Lower lobe of right lung (tissue), 2 donors: ENCODE measurements around the gene AUTS2. TPM values are rescaled to one million over a fixed set of nuclear protein-coding genes. Genes with fewer than 3 reads are reported as not detected.
A peak's percentile ranks its signal among the peaks of the same experiment; 100 is the strongest.

Experiments used
- ATAC-seq, 2 donors: fragments of 200-7000 bp; cut with Tn5 transposase; one replicate each; pipeline ENCODE4 v1.9.1; 2020 to 2022; ENCODE audit warnings: mild to moderate bottlenecking in 2 of 2, moderate library complexity in 2 of 2
- DNase-seq: peaks from one replicate; pipeline ENCODE4 v3.0.0-alpha.2; 2020
- H3K27ac ChIP-seq: fragments of 200-600 bp; one replicate; pipeline ENCODE4 v1.8.0; 2022
- H3K27me3 ChIP-seq: fragments of 200-600 bp; one replicate; pipeline ENCODE4 v1.8.0; 2022; ENCODE audit warnings: low read depth
- H3K36me3 ChIP-seq: fragments of 200-600 bp; one replicate; pipeline ENCODE4 v1.8.0; 2022; ENCODE audit warnings: mild to moderate bottlenecking
- H3K4me1 ChIP-seq: fragments of 200-600 bp; one replicate; pipeline ENCODE4 v1.8.0; 2022
- H3K4me3 ChIP-seq: fragments of 200-600 bp; one replicate; pipeline ENCODE4 v1.8.0; 2022; ENCODE audit warnings: mild to moderate bottlenecking
- H3K9me3 ChIP-seq: fragments of 200-600 bp; one replicate; pipeline ENCODE4 v1.8.0; 2022
- intact Hi-C: fragments of 100-400 bp; cut with DNase I; formaldehyde crosslinking; loops from one replicate; pipeline ENCODE4 v1.11.0; 2022
- total RNA-seq: library from RNA; stranded (reverse); fragmentation: NEBNext Ultra II Directional; extraction: Animal tissue kit (Norgen Biotek cat#: 25700); gene quantifications from one replicate; pipeline ENCODE4 v1.2.1, GENCODE V29; 2021
- TF ChIP-seq, protein P1 (sequence below): fragments of 200-600 bp; IDR thresholded peaks from one replicate; pipeline ENCODE4 v1.8.0; 2022; ENCODE audit warnings: antibody characterized with exemption, mild to moderate bottlenecking
- donor health status: DM: no; HTN: yes; CAD: no; lungs with severe emphysema.

Gene AUTS2
- total RNA-seq, 1 donor from 2014 or later: 45.7 TPM

DNA sequence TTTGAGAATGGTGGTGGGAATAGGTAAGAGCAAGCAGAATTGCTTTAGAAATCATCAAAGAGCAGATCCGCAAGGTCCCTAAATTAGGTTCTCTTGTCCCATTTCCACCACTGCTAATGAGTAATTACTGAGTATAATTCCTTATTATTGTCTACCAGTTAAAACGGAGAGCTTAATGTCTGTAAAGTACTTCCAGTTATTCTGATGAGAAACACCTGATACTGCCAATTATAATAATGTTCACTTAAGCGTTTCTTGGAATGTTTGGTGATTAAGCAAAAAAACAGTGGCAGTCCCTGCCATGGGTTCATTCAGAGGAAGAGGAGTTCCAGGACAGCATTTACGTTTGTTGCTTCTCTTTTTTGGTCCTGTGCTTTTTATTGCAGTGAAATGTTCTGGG, 1175.1 kb downstream of the AUTS2 start:
- TF ChIP-seq, protein P1, sequence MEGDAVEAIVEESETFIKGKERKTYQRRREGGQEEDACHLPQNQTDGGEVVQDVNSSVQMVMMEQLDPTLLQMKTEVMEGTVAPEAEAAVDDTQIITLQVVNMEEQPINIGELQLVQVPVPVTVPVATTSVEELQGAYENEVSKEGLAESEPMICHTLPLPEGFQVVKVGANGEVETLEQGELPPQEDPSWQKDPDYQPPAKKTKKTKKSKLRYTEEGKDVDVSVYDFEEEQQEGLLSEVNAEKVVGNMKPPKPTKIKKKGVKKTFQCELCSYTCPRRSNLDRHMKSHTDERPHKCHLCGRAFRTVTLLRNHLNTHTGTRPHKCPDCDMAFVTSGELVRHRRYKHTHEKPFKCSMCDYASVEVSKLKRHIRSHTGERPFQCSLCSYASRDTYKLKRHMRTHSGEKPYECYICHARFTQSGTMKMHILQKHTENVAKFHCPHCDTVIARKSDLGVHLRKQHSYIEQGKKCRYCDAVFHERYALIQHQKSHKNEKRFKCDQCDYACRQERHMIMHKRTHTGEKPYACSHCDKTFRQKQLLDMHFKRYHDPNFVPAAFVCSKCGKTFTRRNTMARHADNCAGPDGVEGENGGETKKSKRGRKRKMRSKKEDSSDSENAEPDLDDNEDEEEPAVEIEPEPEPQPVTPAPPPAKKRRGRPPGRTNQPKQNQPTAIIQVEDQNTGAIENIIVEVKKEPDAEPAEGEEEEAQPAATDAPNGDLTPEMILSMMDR: no peak
- no peak overlapping the region for H3K27ac ChIP-seq
- H3K9me3 ChIP-seq: no peaks in the 10 kb centered on the region
- intact Hi-C loops: no loop called here
- H3K4me1 ChIP-seq: no peaks in the 10 kb centered on the region
- ATAC-seq (no peak), DNase-seq (no peak)
- H3K36me3 ChIP-seq: peaks cover 50% of the 10 kb centered on the region
- no peak overlapping the region for H3K4me3 ChIP-seq
- no peaks in the 10 kb centered on the region for H3K27me3 ChIP-seq

DNA sequence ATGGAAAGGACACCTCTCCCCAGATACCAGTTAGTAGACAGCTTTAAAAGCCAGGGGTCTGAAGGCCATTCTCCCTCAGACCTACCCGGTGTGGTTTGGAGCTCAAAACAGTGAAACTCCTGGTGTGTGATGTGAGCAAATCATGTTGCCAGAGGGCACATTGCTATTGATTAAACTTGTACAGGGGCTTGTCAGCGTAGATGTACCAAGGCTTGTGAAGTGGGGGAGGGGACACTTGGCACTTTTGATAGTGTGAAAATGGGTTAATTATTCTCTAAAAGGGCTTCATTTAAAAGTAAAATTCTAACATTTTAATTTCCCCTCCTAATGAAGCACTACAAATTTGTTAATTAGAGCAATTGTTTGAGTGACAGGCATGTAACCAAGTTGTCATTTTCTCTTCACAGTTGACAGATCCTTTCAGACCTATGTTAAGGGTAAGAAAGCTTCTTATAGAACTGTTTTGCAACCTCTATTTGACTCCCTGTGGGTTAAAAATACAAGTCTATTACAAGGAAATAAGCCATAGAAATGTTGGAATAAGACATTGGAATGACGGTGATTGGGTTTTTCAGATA, 1176.8 kb downstream of the AUTS2 start:
- ATAC-seq (no peak), DNase-seq (no peak)
- no peaks in the 10 kb centered on the region for H3K4me1 ChIP-seq
- H3K4me3 ChIP-seq: no peak overlapping the region
- H3K36me3 ChIP-seq: peaks cover 66% of the 10 kb centered on the region
- no peaks in the 10 kb centered on the region for H3K9me3 ChIP-seq
- intact Hi-C loops: no loop called here
- TF ChIP-seq, protein P1: no peak
- H3K27me3 ChIP-seq: no peaks in the 10 kb centered on the region
- H3K27ac ChIP-seq: no peak overlapping the region

DNA sequence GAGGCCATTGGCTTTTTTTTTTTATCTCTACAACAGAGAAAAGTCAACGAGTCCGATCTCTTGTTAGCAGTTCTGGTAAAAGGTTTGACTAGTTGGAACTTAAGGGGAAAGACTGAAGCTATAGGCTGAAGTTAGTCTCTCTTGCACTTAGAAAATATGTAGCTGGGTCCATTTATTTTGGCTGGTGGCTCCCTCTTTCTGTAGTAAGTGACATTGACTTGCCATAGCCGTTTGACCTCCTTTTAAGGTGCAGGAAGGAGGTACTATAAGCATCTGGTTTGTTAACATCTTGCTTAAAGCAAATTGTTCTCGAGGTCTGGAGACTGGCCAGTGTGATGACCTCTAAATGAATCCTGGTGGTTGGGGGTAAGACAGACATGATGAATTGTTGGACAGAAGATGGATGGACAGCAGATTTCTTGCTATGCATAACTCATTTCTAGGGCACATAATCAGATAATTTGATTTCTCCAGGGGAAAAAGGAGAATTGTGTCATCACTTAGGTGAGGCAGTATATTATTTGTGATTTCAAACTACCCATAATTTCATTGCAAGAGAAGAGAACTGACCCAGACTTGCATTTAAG, 1177.4 kb downstream of the AUTS2 start:
- no peak overlapping the region for H3K27ac ChIP-seq
- intact Hi-C loops: no loop called here
- DNase-seq (no peak), ATAC-seq (no peak)
- H3K36me3 ChIP-seq: peaks cover 71% of the 10 kb centered on the region
- no peaks in the 10 kb centered on the region for H3K9me3 ChIP-seq
- no peaks in the 10 kb centered on the region for H3K4me1 ChIP-seq
- TF ChIP-seq, protein P1: peak; percentile 21
- H3K27me3 ChIP-seq: no peaks in the 10 kb centered on the region
- no peak overlapping the region for H3K4me3 ChIP-seq

DNA sequence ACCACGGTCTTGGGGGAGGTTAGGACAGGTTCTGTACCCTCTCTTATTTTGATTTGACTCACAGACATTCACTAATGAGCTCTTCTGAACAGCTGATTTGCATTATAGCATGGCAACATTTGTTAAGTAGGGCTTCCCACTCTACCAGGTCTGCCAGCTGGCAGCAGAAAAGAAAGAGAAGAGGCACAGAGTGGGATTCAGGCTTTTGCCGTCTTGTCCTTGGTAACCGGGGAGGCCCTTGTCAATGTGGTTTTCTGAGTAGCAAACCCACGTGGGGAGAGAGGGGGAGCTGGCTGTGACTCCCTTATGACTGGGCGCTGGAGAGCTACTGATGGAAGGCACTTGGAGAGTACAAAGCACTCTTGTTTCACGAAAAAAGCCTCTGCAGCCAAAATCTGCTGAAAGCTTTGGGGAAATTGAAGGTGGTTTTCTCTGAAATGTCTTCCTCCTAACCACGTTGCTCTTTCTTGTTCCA, 1178.4 kb downstream of the AUTS2 start:
- ATAC-seq: no peak
- no peaks in the 10 kb centered on the region for H3K9me3 ChIP-seq
- H3K4me1 ChIP-seq: no peaks in the 10 kb centered on the region

DNA sequence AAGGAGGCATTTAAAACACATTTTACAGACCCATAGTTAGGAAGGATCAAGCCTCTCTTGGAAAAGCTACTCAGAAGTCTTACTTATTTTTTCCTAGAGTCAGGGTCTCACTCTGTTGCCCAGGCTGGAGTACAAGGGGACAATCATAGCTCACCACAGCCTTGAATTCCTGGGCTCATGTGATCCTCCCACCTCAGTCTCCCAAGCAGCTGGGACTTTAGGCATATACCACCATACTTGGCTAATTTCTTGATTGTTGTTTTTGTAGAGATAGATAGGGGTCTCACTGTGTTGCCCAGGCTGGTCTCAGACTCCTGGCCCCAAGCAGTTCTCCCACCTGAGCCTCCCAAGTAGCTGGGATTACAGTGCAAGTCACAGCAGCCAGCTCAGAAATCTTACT, 1179.0 kb downstream of the AUTS2 start:
- no peaks in the 10 kb centered on the region for H3K27me3 ChIP-seq
- H3K4me3 ChIP-seq: no peak overlapping the region
- H3K27ac ChIP-seq: no peak overlapping the region
- DNase-seq: no peak
- H3K36me3 ChIP-seq: peaks cover 75% of the 10 kb centered on the region
- H3K4me1 ChIP-seq: no peaks in the 10 kb centered on the region
- intact Hi-C loops: no loop called here
- TF ChIP-seq, protein P1: no peak
- ATAC-seq: no peak
- H3K9me3 ChIP-seq: no peaks in the 10 kb centered on the region

More for the DNA sequence above, 1178.4 kb downstream of the AUTS2 start:
- Histone ChIP-seq H3K27me3 (no peaks in the 10 kb centered on the region), H3K27ac (no peak overlapping the region), H3K36me3 (peaks cover 75% of the 10 kb centered on the region), H3K4me3 (no peak overlapping the region)
- intact Hi-C loops: no loop called here
- no peak for DNase-seq
- TF ChIP-seq, protein P1: no peak
